GM21381 (cell line): ENCODE data around the gene NKTR.

Experiments
- ATAC-seq: cut with Tn5 transposase; IDR thresholded peaks from one replicate; pipeline ENCODE4 v1.9.1; 2021; ENCODE audit warnings: mild to moderate bottlenecking, moderate library complexity; ENCODE audit not compliant: unreplicated experiment

The NKTR gene

DNA sequence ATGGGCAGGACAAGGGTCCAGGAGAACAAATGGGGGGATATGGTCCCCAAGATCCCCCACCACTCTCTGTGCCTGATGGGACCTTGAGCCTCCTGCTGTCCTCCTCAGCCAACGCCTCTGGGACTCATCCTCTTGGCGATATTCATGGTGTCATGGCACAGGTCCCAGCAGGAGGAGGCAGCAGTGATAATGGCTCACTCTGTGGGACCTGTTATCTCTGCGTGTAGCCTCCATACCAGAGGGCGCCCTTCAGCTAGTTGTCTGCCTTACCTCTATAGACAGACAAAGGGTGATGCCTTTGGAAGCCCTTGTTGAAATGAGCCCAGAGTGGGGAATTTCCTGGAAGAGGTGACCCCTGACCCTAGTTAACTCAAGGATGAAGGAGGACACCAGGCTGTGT, 60.4 kb downstream of the NKTR start:
- no peak for ATAC-seq

GRCh38 chr3:42661593-42662022, 61.1 kb downstream of the NKTR start:
- no peak for ATAC-seq

DNA sequence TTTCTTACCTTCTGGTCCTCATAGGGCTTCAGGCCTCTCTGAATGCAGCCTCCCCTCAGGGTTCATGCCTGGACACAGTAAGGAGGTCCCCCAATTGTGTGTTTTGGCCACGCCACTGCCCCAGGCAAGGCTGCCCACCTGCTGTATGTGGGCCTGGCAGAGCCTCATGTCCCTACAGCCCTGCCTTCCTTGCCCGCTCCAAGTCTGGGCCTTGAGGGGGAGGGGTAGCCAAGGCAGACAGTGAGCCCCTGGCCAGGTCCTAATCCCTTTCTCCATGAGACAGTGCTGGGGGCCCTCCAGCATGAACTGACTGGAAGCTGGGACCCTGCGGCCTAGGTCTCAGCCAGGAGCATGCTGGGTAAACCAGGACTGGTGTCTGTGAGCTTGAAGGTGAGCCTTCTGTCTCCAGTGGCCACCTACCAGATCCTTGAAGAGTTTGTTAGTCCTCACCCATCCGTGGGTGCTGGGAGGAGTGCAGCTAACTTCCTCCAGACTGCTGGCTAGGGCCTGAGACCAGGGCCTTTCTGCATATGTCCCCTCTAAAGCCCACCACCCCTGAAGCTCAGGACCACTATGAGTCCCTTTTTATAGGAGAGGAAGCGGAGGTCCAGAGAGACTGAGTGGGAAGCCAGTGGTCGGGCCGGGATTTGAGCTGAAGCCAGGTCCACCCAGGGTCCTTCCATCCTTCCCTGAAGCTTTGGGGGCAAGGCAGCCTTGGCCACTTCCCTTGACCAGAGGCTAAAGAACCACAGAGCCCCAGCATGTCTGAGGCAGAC, 61.7 kb downstream of the NKTR start:
- no peak for ATAC-seq

DNA sequence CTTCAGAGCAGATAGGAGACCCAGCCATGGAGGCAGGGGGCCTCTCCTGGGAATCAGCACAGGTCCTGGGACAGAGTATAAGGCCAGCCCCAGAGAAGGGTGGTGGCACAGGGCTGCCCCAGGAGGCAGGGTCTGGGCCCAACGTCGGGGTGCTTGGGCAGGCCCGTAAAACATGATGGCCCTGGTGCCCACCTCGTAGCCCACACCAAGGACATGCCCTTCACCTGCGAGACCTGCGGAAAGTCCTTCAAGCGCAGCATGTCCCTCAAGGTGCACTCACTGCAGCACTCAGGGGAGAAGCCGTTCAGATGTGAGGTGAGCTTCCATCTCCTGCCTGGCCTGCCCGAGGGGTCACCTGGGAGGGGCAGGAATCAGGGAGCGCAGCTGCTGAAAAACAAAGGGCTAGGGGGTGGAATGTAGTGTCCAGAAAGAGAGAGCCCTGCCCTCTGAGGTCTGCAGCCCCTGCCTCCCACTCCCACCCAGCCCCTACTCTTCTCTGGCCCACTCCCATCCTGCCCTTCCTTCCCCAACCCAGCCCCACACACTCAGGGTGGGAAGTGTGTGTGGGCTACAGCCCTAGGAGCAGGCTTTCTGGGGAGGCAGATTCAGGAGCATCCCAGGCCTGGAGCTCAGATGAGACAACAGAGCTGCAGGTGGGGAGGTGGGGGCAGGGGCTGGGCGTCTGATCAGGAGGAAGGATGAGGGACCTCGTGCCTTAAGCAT, 62.5 kb downstream of the NKTR start:
- no peak for ATAC-seq

GRCh38 chr3:42663581-42664437, 63.3 kb downstream of the NKTR start:
- ATAC-seq: no peak

GRCh38 chr3:42664438-42664803, 63.9 kb downstream of the NKTR start:
- no peak for ATAC-seq

DNA sequence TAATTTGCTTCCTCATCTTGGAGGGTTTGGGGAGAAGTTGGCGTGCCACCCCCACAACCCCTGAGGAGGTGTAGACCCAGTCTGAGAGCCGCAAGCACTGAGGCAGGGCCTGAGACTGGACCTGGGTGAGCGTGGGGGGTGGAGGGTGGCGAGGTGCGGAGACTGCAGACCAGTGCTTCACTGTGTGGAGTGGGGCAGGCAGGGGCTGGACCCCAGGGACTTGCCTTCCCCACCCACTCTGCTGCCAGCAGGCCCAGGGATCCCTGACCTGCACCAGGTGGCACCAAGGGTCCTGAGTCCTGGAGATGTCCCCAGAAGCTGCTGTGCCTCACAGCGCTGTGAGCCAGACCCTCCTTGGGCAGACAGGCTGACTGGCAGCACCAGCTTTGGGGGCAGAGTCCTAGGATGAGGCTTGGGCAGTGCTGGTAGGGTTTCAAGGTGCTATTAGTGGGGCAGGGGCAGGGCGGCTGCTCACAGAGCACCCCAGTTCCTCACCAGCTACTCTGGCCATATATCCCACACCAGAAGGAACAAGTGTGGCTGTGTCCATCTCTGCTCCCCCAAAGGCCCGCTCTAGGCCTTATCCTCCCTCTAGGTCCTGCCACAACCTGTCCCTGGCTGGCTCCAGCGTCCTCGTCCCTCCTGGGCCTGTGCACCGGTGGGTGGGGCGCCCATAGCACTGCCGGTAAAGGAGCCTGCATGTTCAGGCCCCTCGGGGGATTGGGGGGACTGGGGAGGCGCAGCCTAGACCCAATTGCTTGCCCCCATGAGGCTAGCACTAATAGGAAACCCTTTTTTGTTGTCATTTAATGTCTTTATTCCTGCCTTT, 64.8 kb downstream of the NKTR start:
- no peak for ATAC-seq

DNA sequence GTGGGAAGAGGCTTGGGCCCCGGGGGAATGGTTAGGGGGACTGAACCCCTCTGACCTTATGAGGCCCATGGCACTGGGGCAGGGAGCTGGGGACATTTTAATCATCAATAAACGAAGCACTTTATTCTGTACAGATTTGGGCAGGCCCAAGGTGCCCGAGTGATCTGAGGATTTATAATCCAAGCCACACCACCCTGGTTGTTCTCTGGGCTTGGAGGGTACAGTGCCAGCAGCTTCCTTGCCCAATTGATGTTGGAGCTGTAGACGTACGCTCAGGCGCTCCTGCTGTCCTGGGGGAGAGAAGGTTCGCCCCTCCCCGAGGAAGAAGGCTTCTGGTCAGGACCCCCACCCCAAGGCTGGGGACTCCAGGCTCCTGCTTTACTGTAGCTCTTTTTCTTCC, 65.5 kb downstream of the NKTR start:
- ATAC-seq: no peak

DNA sequence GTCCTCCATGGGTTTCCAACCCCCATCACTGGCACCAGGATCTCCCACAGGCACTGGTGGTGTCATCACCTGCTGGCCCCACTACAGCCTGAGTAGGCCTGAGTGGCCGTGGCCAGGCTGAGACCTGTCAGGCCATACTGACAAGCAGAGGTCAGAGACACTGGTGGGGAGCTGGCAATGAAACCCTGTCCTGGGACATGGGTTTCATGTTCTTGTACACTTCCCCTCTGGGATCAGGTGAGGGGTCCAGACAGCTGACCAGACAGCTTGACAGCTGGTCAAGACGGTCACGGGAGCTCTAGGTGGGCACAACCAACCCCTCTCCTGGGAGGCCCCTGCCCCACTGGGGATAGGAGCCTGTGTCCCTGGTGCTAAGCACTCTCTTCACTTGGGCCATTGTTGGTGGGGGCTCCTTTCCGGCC, 66.1 kb downstream of the NKTR start:
- no peak for ATAC-seq

DNA sequence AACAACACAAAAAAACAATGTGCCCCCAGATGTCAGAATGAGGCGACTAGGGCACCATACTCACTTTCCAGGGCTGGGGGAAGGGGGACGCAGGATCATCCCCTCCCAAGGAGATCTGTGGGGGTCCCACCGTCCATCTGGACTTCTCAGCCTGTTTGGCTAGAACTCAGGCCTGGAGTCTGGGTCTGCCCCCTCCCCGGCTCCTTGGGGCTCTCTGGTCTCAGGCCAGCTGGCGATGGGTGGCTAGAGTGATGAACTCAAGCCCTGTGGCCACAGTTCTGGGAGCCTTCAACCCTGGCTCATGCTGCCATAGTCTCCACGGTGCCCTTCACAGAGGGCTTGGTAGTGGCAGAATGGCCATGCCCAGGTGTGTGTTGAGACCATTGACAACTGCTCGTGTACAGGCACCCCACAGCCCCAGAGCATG, 66.6 kb downstream of the NKTR start:
- no peak for ATAC-seq

DNA sequence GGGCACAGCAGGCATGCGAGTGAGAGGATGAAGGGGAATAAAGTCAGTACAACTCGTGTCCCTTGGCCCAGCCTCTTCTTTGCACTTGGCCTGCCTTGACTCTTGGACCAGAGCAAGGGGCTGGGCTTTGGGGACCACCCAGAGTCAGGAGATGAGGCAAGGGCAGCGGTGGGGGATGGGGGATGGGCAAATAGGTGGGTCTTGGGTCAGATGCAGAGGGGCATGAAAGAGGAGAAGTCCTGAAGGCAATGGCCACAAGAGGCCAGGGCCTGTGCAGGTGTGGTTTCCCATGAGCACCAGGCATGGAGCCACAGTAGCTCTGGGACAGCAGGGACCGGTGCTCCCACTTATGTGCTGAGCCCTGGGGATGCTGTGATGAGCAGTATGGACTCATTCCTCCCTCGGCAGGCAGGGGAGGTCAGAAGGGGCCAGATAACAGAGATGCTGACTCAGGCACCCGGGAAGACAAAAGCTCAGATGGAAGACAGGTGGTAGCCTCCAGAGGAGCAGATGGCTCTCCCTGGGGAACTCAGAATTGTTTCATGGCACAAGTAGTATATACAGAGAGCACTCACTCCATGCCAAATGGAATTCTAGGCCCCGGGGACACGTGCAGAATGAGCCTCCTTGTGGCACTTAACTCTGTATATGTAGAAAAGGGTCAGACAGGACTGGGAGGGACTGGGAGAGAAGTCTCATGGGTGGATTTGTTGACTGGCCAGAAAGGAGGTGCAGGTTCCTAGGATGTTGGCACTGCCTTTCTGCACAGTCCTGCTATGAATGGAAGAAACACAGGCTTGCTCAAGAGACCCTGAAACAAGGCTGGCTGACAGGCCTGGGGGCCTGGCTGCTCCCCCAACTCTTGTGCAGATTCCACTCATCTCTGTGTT, 67.3 kb downstream of the NKTR start:
- ATAC-seq: no peak

DNA sequence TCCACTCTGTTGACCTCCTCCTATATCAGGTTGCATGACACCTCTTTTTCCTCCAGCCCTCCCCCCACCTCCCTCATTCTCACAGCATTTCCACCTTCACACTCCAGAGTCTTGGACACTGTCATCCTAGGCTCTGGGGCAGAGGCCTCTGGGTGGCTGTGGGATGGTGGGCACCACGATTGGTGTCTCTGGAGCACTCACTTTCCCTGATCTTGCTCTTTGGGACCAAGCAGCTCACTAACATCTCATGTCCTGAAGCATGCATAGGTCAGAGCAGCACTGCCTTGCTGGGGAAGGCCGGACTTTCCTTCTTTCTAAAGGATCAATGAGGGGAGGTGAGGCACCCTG, 67.9 kb downstream of the NKTR start:
- ATAC-seq: no peak

DNA sequence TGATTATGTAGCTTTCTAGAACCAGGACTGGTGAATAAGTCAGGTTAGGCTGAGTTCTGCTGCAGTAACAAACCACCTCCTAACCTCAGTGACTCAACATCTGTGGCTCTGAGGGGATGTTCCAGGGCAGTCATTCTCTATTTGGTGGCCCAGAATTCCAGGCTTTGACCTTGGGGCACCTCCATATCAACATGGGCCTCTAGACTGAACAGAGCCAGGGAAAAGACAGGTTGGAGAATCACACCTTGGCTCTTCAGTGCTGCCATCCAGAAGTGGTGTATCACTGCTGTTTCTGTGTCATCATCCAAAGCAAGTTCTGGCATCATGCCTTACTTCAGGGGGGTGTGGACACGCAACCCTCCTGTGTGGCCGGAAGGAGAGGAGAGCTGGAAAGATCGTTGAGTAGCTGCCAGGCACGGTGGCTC, 68.3 kb downstream of the NKTR start:
- ATAC-seq: no peak

GRCh38 chr3:42670051-42670576, 69.6 kb downstream of the NKTR start:
- no peak for ATAC-seq

DNA sequence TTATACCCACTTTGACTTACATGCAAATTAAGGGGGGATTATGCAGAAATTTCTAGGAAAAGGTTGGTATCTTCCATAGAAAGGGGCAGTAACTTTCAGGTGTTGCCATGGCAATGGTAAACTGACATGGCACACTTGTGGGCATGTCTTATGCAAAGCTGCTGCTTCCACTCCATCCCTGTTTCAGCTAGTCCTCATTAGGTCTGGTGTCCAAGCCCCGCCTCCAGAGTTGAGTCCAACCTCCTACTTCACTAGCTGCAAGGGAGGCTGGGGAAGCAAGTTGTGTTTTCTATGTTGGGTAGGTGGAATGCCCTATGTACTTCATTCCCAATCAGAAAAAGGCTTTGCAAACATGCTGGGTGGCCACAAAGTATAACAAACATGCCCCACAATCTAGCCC, 70.2 kb downstream of the NKTR start:
- ATAC-seq: no peak

DNA sequence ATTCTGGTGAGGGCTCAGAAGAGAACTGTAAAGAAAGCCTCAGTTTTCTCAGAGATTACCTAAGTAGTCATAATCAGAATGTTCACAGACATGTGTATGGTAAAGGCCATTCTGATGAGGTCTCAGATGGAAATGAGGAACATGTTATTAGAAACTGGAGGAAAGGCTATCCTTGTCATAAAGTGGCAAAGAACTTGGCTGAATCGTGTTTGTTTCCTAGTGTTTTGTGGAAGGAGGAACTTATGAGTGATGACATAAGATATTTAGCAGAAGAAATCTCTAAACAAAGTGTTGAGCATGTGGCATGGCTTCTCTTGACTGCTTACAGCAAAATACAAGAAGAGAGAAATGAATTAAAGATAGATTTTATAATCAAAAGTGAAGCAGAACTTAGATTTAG, 72.0 kb downstream of the NKTR start:
- no peak for ATAC-seq

- no peak for ATAC-seq
These were observed 72.6 kb downstream of the NKTR start for GRCh38 chr3:42673082-42673481.

- no peak for ATAC-seq
These were observed 73.7 kb downstream of the NKTR start for GRCh38 chr3:42674146-42674545.

- ATAC-seq: no peak
These were observed 75.4 kb downstream of the NKTR start for GRCh38 chr3:42675909-42676308.

DNA sequence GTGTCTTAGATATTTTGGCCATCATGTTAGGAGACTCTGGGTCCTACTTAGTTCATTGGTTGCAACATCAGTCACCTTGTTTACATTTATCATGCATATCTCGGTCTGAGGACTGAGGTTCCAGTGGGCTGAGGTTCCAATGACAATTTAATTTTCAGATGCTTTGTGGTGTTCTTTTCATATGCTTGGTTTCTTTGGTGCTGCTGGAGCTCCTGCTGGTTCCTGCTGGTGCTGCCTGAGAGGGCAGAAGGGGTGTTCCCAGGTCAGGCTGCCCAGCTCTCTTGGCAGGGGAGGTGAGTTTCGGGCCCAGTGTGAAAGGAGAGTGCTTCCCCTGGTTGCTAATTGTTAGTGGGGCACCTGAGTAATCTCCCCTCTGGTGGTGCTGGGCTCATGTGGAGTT, 78.0 kb downstream of the NKTR start:
- no peak for ATAC-seq
